ENCODE measurements around the gene POU3F1.

Gene POU3F1

GRCh38 chr1:38004284-38005108, 42.1 kb downstream of the POU3F1 start:
- DNase-seq (ENCODE audit: low read depth in 2 of 2): no peak

GRCh38 chr1:38003261-38004250, 43.0 kb downstream of the POU3F1 start:
- no peak for DNase-seq (ENCODE audit: low read depth in 2 of 2)

- DNase-seq (ENCODE audit: low read depth in 2 of 2): no peak
These were observed 45.8 kb downstream of the POU3F1 start for GRCh38 chr1:38000529-38001455.

GRCh38 chr1:38000233-38000528, 46.4 kb downstream of the POU3F1 start:
- no peak for DNase-seq (ENCODE audit: low read depth in 2 of 2)

GRCh38 chr1:37999430-38000232, 47.0 kb downstream of the POU3F1 start:
- DNase-seq (ENCODE audit: low read depth in 2 of 2): no peak

- no peak for DNase-seq (ENCODE audit: low read depth in 2 of 2)
These were observed 47.6 kb downstream of the POU3F1 start for GRCh38 chr1:37998913-37999429.

- no peak for DNase-seq (ENCODE audit: low read depth in 2 of 2)
These were observed 48.3 kb downstream of the POU3F1 start for GRCh38 chr1:37998089-37998808.

GRCh38 chr1:37997256-37998088, 49.1 kb downstream of the POU3F1 start:
- no peak for DNase-seq (ENCODE audit: low read depth in 2 of 2)

GRCh38 chr1:37995751-37996345, 50.7 kb downstream of the POU3F1 start:
- DNase-seq (ENCODE audit: low read depth in 2 of 2): no peak

GRCh38 chr1:37994886-37995566, 51.6 kb downstream of the POU3F1 start:
- no peak for DNase-seq (ENCODE audit: low read depth in 2 of 2)

Measured in activated CD8-positive, alpha-beta memory T cell treated with anti-CD3 and anti-CD28 coated beads for 4 hours (primary cell).